IPS-18a (cell line): Measurements from ENCODE around the gene STARD10.

Experiments used
- H3K27ac ChIP-seq: one replicate; pipeline ENCODE4 v1.5.1; 2013; ENCODE audit warnings: low read length
- H3K27me3 ChIP-seq: one replicate; pipeline ENCODE4 v1.6.1; 2013; ENCODE audit warnings: mild to moderate bottlenecking, low read length; ENCODE audit not compliant: control insufficient read depth, insufficient read depth
- H3K36me3 ChIP-seq: one replicate; pipeline ENCODE4 v1.6.1; 2013; ENCODE audit warnings: low read depth, low read length; ENCODE audit not compliant: control insufficient read depth
- H3K4me1 ChIP-seq: one replicate; pipeline ENCODE4 v1.6.1; 2013; ENCODE audit warnings: low read depth, low read length; ENCODE audit not compliant: control insufficient read depth
- H3K4me3 ChIP-seq: one replicate; pipeline ENCODE4 v1.5.1; 2013; ENCODE audit warnings: low read length
- H3K9ac ChIP-seq: one replicate; pipeline ENCODE4 v1.6.1; 2013; ENCODE audit warnings: mild to moderate bottlenecking, low read length, moderate library complexity
- H3K9me3 ChIP-seq: one replicate; pipeline ENCODE4 v1.6.1; 2013; ENCODE audit warnings: low read depth, low read length; ENCODE audit not compliant: control insufficient read depth

STARD10 gene

DNA sequence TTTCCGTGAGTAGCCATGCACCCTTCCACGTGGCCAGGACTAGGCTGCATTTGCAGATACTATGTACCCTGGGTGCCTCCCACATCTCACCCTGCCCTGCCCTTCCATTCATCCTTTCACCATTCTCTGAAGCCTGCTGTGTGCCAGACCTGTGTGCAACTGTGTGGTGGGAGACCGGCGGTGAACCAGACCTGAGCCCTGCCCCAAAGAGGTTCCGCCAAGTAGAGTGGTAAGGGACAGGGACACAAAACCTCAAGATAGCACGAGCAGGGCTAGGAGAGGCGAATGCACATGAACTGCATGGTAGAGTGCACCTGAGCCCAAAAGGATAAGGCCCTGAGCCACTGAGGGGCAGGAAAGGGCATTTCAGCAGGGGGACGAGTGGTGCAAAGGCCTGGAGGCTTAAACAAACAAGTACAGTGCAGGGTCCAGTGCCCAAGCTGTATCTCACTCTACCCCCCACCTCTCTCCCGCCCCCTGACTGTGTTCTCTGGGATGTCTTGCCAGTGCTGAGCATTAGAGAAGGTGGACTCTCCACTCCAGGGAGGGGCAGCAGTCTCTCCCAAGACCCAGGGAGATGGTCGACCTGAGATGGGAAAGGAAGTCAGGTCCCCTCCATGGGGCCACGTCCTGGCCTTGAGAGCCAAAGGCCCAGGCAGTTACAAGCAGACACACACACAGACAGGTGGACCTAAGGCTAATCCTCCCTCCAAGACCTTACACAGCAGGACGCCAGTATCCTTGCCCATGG, 27.5 kb downstream of the STARD10 start:
- Histone ChIP-seq H3K4me3 (no peak overlapping the region), H3K9me3 (no peaks in the 10 kb centered on the region), H3K9ac (no peak overlapping the region), H3K27ac (no peak overlapping the region), H3K27me3 (no peaks in the 10 kb centered on the region), H3K4me1 (peaks cover 13% of the 10 kb centered on the region), H3K36me3 (no peaks in the 10 kb centered on the region)

DNA sequence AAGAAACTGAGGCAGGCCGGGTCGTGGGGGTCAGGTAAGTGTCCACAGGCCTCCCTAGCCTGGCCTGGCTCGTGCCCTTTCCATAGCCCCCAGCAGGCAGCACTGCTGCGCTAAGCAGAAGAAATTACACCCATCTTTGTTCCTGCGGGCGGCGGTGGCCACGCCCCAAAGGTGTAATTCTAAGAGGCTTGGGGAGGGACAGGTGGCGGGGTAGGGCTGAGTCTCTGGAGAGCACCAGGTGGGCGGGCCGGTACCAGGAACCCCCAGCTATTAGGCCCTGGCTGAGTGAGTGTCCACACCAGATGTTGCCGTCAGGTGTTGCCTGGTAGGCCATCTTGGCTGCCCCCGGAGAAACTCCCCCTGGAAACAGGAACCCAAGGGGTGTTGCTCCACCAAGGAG, 29.3 kb downstream of the STARD10 start:
- no peaks in the 10 kb centered on the region for H3K36me3 ChIP-seq

DNA sequence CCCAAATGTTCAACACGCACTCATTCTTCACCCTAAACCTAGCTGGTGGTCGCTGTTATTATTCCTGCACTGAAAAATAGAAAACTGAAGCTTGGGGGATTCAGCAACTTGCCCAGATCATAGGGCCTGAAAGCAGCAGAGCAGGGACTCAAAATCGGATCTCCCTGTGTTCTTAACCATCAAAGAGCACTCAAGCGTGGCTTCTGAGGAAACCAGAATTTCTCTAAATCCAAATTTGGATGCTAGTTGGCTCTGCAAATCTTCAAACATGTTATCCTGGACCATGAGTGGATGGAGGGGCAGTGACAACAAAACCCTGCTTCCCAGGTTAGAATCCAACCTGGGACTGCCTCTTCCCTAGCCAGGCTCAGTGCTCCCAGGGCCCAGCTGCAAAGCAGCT, 30.0 kb downstream of the STARD10 start:
- Histone ChIP-seq H3K36me3 (no peaks in the 10 kb centered on the region), H3K4me1 (peaks cover 10% of the 10 kb centered on the region), H3K9ac (no peak overlapping the region), H3K9me3 (no peaks in the 10 kb centered on the region), H3K4me3 (no peak overlapping the region), H3K27me3 (no peaks in the 10 kb centered on the region), H3K27ac (no peak overlapping the region)

More for the DNA sequence above, 29.3 kb downstream of the STARD10 start:
- Histone ChIP-seq H3K4me1 (peaks cover 13% of the 10 kb centered on the region), H3K27ac (no peak overlapping the region), H3K9me3 (no peaks in the 10 kb centered on the region), H3K9ac (no peak overlapping the region), H3K27me3 (no peaks in the 10 kb centered on the region), H3K4me3 (no peak overlapping the region)

DNA sequence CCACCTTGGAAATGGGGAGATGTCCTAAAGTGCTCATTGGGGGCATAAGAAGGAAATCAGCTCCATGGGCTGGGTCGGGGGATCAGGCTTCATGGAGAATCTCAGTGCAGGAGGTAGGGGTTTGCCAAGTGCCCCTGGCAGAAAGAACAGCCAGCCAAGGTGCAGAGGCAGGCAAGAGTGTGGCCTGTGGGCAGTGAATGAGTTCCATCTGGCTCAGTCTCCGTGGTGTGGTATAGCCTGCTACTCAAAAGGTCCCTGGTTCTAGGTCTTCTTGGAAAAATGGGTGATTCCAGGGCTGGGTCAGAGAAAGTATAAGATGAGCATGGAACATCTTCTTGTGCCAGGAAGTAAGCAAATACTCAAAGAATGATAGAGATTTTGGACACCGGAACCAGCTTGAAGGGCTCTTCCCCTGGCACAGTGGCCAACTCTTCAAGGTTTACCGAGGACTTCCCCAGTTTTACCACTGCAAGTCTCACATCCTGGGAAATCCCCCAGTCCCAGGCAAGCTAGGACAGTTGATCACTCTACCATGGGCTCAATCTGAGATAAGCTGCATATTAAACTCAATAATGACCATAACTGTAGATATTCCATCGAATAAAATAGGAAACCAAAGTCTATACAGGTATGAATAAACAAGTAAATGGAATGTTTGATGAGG, 31.1 kb downstream of the STARD10 start:
- Histone ChIP-seq H3K9me3 (no peaks in the 10 kb centered on the region), H3K36me3 (no peaks in the 10 kb centered on the region), H3K9ac (no peak overlapping the region), H3K4me3 (no peak overlapping the region), H3K4me1 (peaks cover 4% of the 10 kb centered on the region), H3K27ac (no peak overlapping the region), H3K27me3 (no peaks in the 10 kb centered on the region)

DNA sequence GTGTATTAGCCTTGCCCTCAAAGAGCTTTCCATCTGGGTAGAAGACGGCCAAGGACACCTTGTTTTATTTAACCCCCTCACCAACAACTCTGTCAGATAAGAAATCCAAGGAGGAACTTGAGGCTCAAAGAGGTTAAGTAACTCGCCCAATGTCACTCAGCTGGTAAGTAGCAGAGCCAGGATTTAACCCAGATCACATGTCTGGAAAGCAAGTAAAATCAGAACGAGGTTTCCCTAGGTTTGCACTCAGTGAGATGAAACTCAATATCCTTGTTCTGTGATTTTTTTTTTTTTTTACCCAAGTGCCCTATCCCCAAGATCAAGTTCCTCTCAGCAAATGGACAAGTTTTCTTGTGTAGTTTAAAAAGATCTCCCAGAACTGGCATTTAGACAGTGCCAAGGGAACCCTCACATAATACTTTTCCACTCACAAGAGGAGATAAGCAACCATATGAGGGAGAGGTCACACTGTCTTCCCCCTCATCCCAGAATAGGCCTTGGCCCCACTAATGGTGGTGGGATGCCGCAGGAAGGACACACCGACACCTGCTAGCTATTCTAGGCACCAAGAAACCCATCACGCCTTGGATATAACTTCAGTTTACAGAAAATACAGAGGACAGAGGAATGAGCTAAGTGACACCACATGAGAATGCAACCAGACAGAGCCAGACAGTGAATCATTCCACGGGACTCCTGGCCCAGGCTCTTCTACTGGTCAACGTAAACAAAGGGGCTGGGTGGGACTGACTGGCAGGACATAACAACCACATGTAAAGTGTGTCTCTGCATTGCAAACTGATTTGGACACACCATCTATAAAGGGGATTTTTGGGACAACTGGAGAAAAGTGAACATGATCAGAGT, 33.1 kb downstream of the STARD10 start:
- Histone ChIP-seq H3K9me3 (no peaks in the 10 kb centered on the region), H3K36me3 (no peaks in the 10 kb centered on the region), H3K9ac (no peak overlapping the region), H3K27ac (no peak overlapping the region), H3K4me3 (no peak overlapping the region), H3K4me1 (peaks cover 4% of the 10 kb centered on the region), H3K27me3 (no peaks in the 10 kb centered on the region)

DNA sequence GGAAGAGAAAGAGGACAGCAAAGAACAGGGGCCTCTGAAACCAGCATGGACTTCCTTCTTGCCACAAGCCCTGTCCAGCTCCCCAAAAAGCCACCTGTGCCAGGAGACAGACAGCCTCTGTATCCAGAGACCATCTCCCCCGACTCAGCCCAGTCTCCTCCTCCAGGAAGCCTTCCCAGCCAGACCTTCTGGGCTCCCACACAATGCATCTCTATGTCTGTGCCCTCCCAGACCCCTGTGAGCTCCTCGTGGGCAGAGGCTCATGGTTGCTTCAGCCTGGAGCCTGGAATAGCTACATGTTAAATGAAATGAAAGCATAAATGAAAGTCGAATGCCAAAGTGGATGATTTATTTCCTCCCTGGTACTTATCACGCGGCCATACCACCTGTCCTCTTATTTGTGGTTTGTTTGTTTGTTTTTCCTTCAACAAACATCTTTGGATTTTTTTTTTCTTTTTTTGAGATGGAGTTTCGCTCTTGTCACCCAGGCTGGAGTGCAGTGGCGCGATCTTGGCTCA, 34.3 kb downstream of the STARD10 start:
- Histone ChIP-seq H3K27ac (no peak overlapping the region), H3K9me3 (no peaks in the 10 kb centered on the region), H3K4me3 (no peak overlapping the region), H3K36me3 (no peaks in the 10 kb centered on the region), H3K9ac (no peak overlapping the region), H3K4me1 (peaks cover 4% of the 10 kb centered on the region), H3K27me3 (no peaks in the 10 kb centered on the region)

DNA sequence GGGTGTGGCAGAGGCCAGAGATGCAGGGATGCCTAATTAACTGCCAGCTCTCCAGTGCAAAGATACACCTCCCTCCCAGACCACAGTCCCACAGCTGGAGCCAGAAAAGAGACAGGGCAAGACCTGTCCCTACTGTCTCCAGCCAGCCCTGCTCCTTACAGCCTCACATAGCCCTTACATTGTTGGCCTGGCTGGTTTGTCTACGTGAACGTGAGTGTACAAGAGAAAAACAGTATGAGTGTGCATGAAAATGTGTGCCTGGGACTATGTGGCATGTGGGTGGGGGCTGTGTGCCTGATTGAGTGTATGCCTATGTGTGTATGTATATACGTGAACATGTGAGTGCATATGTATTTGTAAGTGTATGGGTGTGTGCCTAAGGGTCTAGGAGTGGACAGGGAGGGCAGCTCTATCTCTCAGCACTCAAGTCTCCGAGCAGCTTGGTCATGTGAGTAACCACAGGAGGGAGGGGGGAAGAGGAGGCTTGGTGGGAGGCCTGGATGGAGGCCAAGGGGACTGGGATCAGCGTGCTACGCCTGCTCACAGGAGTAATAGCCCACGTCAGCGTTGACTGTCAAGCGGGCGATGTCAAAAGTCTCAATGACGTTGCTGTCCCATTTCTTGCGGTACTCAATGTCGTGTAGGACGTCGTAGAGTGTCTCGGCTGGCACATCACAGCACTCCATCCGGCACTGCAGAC, 35.0 kb downstream of the STARD10 start:
- H3K36me3 ChIP-seq = no peaks in the 10 kb centered on the region
- no peak overlapping the region for H3K27ac ChIP-seq
- no peak overlapping the region for H3K9ac ChIP-seq
- no peaks in the 10 kb centered on the region for H3K9me3 ChIP-seq
- H3K27me3 ChIP-seq = no peaks in the 10 kb centered on the region
- no peaks in the 10 kb centered on the region for H3K4me1 ChIP-seq
- no peak overlapping the region for H3K4me3 ChIP-seq

DNA sequence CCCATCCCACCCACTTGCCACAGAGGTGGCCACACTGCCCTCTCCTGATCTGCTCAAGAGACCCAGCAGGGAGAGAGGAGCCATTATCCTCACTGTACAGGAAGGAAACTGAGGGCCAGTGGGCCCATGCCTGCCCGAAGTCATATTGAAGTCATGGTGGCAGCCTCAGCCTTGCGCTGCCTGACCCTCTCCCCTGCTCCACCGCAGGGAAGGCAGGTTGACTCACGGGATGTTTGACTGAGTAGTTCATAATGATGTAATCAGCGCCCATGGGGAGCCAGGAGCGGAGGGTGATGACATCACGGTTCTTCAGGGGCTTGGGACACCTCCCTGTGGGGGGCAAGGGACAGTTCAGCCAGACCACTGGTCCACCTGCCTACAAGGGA, 35.5 kb downstream of the STARD10 start:
- no peaks in the 10 kb centered on the region for H3K27me3 ChIP-seq
- no peak overlapping the region for H3K4me3 ChIP-seq
- H3K36me3 ChIP-seq = no peaks in the 10 kb centered on the region
- H3K9ac ChIP-seq = no peak overlapping the region
- H3K27ac ChIP-seq = no peak overlapping the region
- no peaks in the 10 kb centered on the region for H3K9me3 ChIP-seq
- no peaks in the 10 kb centered on the region for H3K4me1 ChIP-seq

DNA sequence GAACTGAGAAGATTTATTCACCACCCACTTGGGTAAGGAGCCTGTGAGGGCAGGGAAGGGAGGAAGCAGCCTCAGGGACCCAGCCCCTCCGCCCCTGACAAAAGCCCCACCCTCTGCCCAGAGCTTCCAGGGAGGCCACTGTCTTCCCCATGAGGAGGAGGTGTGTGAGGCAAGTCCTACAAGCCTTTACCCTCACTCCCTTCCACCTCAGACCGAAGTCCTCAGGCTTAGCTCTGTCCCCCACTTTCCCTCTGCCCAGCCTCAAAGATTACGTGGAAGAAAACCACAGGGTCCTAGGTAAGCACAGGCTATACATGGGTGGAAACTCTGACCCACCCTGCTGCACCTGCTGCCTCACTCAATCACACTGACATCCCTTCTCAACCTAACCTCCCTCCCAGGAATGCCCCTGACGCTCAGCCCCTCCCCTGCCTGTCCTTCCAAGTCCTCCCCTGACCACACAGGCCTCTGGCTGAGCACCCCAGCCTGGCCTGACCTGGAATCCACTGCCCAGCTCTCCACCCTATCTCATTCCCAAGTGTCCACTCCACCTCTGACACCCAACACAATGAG, 38.0 kb downstream of the STARD10 start:
- Histone ChIP-seq H3K27ac (no peak overlapping the region), H3K4me3 (no peak overlapping the region), H3K4me1 (peaks cover 6% of the 10 kb centered on the region), H3K36me3 (no peaks in the 10 kb centered on the region), H3K27me3 (no peaks in the 10 kb centered on the region), H3K9me3 (no peaks in the 10 kb centered on the region), H3K9ac (no peak overlapping the region)

DNA sequence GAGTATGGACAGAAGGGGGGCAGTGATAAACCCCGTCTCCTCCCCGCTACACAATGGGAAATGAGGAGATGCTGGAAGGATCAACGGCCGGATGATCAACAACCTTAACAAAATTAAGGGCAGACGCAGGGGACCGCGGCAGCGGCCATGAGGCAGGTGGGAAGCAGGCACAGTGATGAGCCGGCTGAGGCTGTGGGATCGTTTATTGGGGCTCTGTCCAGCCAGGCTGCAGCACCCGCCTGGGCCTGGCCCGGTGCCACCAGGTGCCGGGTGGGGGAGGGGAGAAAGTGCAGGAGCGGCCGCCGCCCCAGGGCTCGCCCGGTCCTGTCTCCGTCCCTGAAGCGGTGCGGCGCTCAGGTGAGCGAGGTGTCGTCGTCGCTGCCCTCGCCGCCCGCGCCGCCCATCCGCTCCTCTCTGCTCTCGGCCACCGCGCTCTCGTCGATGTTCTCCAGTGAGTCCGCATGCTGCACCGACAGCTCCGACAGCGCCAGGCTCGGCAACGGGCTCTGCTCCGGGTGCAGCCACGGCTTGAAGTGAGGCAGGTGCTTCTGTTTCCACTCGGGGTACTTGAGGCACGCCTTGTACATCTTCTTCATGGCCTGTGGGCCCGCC, 39.2 kb downstream of the STARD10 start:
- H3K4me1 ChIP-seq = peaks cover 6% of the 10 kb centered on the region
- H3K36me3 ChIP-seq = no peaks in the 10 kb centered on the region
- H3K9ac ChIP-seq = no peak overlapping the region
- H3K27ac ChIP-seq = no peak overlapping the region
- no peaks in the 10 kb centered on the region for H3K27me3 ChIP-seq
- H3K4me3 ChIP-seq = no peak overlapping the region
- H3K9me3 ChIP-seq = no peaks in the 10 kb centered on the region
